CD4-positive, alpha-beta T cell treated with Interleukin-2 at 100 ng/mL for 4 hours (primary cell): ENCODE measurements around the gene ZNF764.
A peak's percentile ranks its signal among the peaks of the same experiment; 100 is the strongest.

Experiments used
- DNase-seq: peaks from one replicate; pipeline ENCODE4 v3.0.0-alpha.2; 2020; ENCODE audit warnings: low spot score

ZNF764 gene

DNA sequence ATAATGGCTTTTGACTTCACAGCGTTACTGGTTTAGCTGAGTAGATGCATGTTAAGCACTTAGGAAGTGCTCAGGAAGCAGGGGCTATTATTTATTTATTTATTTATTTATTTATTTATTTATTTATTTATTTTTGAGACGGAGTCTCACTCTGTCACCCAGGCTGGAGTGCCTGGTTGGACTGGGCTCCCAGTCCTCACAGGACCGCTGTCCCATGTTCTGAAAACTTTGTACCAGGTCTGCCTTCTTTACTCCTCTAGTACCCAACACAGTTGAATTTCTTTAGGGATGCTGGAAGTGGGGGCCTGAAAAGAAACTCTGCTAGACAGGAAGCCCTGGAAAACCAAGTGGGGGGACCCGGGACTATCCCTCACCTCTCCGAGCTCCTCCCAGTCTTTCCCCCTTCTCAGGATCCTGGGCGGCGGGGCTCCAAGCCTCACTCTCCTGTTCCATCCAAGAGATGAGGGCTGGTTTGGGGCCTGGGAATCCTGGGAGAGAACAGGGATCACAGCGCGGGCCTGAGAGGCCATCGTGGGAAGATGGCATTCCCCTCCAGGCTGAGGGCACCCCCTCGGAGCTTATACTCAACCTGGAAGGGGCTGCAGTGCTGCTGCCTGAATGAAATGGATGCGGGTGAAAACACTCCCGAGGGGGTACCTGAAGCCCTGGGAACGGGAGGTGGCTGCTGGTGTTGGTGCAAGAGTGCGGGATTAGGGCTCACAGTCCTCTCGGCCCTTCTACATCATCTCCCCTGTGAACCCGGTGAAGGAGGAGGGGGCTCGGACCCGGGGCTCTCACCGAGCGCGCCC, 12.7 kb upstream of the ZNF764 start:
- DNase-seq = no peak

DNA sequence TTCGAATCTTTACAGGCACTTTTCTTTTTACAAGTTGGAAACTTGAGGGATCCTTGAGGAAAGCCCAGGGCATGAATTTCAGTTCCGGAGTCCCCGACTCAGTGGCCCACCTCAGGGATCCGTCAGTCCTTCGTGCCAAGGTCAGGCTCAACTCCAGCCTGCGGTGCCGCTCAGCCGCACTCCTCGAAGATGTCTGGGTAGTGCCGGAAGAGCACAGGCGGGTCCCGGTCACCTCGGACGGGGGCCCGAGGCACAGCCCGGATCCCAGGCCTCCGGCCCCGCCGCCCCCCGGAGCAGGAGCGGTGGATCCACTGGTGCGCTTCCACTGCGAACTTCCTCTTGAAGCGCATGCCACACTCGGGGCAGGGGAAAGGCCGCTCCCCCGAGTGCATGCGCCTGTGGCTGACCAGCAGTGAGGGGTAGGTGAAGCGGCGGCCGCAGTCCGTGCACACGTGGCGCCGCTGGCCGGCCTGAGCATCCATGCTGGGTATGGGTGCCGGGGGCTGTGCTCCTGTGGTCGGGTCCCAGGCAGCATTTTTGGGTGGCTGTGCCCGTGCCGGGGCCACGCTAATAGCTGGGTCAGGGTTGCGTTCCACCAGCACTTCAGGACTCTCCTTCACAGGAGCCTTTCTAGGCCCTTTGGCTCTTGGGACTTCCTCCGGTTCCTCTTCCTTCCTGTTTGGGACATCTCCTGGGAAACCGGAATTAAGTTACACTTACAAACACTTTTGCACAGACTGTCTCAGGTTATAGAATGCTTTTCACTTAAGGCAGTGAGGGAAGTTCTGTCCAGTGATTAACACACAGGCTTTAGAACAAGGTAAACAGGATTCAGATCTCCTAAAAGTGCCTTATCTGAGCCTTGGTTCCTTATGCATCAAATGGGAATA, 11.8 kb upstream of the ZNF764 start:
- no peak for DNase-seq

DNA sequence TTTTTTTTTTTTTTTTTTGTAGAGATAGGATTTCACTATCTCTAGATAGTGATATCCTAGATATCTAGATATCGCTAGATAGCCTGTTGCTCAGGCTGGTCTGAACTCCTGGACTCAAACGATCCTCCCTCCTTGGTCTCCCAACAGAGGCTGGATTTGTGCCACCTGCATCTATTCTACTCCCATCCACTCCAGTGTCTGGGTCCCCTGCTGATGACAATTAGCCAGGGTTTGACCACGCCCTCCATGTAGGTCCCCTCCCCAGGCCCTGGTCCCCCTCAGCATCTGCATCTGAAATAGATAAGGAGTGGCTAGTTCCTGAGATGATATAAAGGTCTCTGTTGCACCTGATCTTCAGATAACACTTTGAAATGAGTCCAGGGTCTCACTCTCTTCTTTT, 11.1 kb upstream of the ZNF764 start:
- no peak for DNase-seq

GRCh38 chr16:30567991-30568638, 9.9 kb upstream of the ZNF764 start:
- peak; percentile 82 for DNase-seq

DNA sequence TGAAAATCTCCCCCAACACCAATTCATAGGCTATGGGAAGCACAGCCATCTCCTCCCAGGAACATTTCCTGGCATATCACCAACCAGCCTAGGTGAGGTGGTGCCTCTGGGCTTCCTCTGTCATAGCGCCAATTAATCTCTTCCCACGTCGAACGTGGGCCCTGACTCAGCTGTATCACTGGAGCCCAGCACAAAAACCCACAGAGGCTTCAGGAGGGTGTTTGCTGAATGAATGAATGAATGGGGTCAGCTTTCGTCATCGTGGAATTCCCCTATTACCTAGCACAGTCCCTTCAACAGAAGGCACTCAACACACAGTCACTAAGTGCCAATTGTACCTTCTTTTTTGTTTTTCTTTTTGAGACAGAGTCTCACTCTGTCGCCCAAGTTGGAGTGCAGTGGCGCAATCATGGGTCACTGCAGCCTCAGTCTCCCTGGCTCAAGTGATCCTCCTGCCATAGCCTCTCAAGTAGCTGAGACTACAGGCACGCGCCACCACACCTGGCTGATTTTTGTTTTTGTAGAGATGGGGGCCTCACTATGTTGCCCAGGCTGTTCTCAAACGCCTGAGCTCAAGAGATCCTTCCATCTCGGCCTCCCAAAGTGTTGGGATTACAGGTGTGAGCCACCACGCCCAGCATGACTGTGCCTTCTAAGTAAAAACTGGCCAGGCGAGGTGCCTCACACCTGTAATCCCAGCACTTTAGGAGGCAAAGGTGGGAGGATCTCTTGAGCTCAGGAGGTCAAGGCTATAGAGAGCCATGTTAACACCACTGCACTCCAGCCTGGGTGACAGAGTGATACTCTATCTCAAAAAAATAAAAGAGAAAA, 9.2 kb upstream of the ZNF764 start:
- DNase-seq = peak; percentile 72

DNA sequence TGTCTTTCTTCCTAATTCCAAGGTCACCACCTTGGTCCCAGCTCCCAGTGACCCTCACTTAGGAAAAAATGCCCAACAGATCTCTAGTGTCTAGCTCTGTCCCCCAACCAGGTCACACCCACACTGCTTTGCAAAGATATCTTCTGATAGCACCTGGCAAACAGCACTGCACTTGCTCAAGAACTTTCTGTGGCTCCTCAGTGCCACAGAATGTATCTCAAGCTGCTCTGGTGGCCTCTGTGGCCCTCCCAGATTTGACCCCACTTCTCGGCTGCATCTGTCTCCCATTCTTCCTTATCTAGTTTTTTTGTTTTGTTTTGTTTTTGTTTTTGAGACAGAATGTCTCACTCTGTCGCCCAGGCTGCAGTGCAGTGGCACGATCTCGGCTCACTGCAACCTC, 8.4 kb upstream of the ZNF764 start:
- DNase-seq = no peak

- no peak for DNase-seq
These were observed 7.8 kb upstream of the ZNF764 start for GRCh38 chr16:30565984-30566383.

DNA sequence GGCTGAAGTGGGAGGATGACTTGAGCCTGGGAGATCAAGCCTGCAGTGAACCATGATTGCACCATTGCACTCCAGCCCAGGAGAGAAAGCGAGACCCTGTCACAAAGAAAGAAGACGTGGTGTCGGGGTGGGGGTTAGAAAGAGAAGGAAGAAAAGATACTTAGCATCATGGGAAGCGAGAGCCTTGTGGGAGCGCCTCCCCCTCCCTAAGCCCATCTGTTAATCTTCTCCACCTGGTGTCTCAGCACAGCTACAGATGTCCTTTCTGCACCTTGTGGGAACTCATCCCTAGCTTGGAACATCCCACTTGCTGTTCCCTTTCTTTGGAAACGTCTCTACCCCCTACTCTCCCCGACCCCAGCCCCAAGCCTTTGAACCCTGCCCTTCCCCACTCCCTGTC, 7.4 kb upstream of the ZNF764 start:
- DNase-seq = no peak

GRCh38 chr16:30562021-30562420, 3.8 kb upstream of the ZNF764 start:
- no peak for DNase-seq

GRCh38 chr16:30561089-30561816, 3.1 kb upstream of the ZNF764 start:
- DNase-seq = peak; percentile 38

GRCh38 chr16:30559690-30560089, 1.5 kb upstream of the ZNF764 start:
- no peak for DNase-seq

DNA sequence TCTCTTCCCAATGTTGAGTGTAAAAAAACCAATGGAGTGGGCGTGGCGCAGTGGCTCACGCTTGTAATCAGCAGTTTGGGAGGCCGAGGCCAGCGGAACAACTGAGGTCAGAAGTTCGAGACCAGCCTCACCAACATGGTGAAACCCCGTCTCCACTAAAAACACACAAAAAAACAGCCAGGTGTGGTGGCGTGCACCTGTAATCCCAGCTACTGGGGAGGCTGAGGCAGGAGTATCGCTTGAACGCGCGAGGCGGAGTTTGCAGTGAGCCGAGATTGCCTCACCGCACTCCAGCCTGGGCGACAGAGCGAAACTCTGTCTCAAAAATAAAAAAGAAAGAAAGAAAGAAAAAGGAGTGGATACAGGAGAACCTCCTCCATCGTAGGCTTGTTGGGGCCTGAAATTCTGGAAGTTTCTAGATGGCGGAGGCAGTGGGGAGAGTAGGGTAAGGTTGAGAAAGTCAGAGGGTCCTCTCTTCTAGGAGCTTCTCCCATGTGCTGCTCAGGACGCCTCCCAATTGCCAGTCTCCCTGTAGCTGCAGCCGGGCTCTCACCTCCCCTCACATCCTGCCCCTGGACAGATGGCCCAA, 709 bp upstream of the ZNF764 start:
- DNase-seq = no peak

- DNase-seq = no peak
These were observed 542 bp downstream of the ZNF764 start for GRCh38 chr16:30557707-30557956.

GRCh38 chr16:30556125-30556473, 2.1 kb downstream of the ZNF764 start:
- no peak for DNase-seq

GRCh38 chr16:30555315-30556124, 2.7 kb downstream of the ZNF764 start:
- DNase-seq = no peak

DNA sequence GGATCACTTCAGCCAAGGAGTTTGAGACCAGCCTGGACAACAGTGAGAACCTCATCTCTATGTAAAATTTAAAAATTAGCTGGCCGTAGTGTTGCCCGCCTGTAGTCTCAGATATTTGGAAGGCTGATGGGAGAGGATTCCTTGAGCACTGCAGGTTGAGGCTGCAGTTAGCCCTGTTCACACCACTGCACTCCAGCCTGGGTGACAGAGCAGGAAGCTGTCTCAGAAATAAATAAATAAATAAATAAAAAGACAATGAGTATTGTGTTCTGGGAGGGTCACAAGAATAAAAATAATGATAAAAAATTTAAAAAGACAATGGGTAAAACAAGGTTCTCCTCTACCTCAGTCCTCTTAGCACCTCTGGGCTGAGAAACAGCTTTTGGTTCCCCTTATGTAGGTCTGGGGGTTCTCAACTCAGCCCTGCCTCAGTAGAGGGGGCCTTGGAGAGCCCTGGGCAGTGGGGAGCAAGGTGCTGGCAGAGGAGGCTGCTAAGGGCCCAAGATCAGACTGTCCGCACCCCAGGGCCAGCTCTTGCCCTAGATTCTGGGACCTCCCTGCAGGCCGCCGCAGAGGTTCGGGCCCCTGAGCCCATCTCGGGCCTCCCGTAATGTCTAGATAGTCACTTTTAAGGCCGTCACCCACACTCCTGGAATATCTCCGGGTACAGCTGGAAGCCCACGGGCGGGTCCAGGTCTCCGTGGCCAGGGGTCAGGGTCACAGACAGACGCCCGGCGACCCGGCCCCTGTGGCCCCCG, 3.4 kb downstream of the ZNF764 start:
- DNase-seq = no peak

DNA sequence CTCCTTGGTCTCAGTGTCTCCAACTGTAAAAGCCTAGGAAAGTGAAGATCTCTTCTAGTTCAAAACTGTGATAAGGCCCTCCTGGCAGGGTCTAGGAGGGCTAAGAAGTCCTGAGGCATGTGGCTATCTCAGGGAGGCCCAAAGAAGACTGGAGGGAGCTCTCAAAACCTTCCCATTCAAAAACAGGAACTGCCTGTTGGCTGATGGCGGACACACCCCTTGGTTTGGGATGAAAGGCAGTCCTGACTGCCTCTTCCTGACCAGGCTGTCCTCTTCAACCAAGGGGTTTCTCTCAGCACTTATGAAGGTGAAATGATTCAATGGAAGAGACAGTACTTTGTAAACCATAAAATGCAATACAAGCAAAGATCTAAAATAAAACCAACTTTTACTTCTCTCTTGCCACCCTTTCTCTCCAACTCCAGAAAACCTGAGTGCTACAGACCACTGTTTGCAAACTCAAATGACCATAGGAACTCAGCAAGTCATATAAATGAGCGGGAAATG, 4.7 kb downstream of the ZNF764 start:
- no peak for DNase-seq

- no peak for DNase-seq
These were observed 5.2 kb downstream of the ZNF764 start for GRCh38 chr16:30552956-30553355.

GRCh38 chr16:30551781-30552180, 6.4 kb downstream of the ZNF764 start:
- DNase-seq = peak; percentile 83
